Measurements from ENCODE around the gene MAN1A2.

MAN1A2 gene

GRCh38 chr1:117335376-117336086 lies 31.7 kb upstream of the MAN1A2 start:
- Histone ChIP-seq H2BK12ac (ENCODE audit: low read length in 2 of 2) (no peak overlapping the region), H4K8ac (ENCODE audit: low read length) (no peak overlapping the region)
- WGBS: 79% methylated on average over 3 of the region's 4 CpGs

GRCh38 chr1:117336088-117336817 lies 31.0 kb upstream of the MAN1A2 start:
- 46% methylated on average over 2 of the region's 2 CpGs for WGBS
- H2BK120ac ChIP-seq (ENCODE audit: low read depth, low read length): no peak overlapping the region

More at GRCh38 chr1:117335376-117336086, 31.7 kb upstream of the MAN1A2 start:
- Histone ChIP-seq H3K36me3 (ENCODE audit: control insufficient read depth in 1 of 2, insufficient read depth in 2 of 2, low read depth in 1 of 2, low read length in 2 of 2) (no peaks in the 10 kb centered on the region), H2BK15ac (ENCODE audit: low read depth, poor library complexity, severe bottlenecking) (no peak overlapping the region), H3K27ac (ENCODE audit: low read length, poor library complexity, severe bottlenecking) (no peak overlapping the region), H3K79me1 (replicated peaks; ENCODE audit: low read length, poor library complexity, severe bottlenecking) (no peaks in the 10 kb centered on the region), H3K14ac (ENCODE audit: low read length in 2 of 2) (no peak overlapping the region), H3K9me3 (ENCODE audit: control insufficient read depth, low read length) (no peaks in the 10 kb centered on the region), H2BK5ac (ENCODE audit: low read depth, low read length, poor library complexity, severe bottlenecking) (no peak overlapping the region), H2AFZ (ENCODE audit: low read depth, low read length) (no peak overlapping the region), H3K18ac (ENCODE audit: low read depth in 1 of 2, low read length in 2 of 2) (no peak overlapping the region), H4K91ac (ENCODE audit: low read length) (no peak overlapping the region), H2AK5ac (ENCODE audit: low read length, severe bottlenecking) (no peak overlapping the region), H3K9ac (ENCODE audit: low read length) (no peak overlapping the region), H3K4ac (ENCODE audit: low read depth in 1 of 2, low read length in 2 of 2) (no peak overlapping the region), H3K27me3 (ENCODE audit: control insufficient read depth in 1 of 2, insufficient read depth in 1 of 2, low read length in 2 of 2) (no peaks in the 10 kb centered on the region), H3K4me3 (ENCODE audit: insufficient read depth in 1 of 2, low read depth in 1 of 2, low read length in 2 of 2) (no peak overlapping the region), H3K4me2 (ENCODE audit: low read length, poor library complexity, severe bottlenecking) (no peak overlapping the region), H2BK120ac (ENCODE audit: low read depth, low read length) (no peak overlapping the region), H3K23ac (ENCODE audit: low read length in 2 of 2) (no peak overlapping the region), H3K4me1 (ENCODE audit: control insufficient read depth, insufficient read depth, low read depth, low read length) (no peaks in the 10 kb centered on the region)
- DNase-seq: no peak

DNA sequence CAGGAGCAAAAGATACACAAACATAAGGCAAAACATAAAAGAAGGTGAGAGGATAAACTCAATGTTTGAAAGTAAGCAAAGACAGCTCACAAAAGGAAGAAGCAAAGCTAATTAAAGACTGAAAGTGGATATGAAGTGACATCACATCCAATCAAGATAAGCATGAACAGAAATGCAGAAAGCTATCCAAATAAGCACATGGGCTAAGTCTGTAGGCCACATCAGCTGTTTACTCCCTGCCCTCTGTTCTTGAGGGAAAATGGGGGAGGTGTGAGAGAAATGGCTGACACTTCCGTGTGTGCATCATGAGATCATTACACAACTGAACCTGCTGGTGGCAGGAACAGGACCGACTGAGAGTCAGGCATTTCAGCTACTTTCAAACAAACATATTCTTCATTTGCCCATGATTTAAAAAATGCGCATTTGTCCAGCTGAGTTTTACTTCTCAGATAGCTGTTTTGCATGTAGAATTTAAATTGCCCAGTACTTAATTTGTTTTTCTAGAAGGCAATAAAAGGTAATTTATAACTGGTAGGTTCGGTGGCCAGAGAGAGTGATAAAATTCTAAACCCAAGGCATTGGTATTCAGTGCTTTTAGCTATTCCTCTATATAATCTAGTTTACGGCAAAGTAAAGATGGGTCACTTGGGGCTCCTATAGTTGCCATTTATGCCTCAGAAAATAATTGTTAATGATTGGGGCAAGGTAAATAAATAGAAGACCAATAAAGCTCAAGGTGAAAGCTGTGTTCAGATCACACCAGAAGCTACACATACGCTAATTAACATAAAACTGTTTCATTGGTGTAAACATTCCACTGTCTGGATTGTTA lies 27.2 kb upstream of the MAN1A2 start:
- H3K4me1 ChIP-seq (ENCODE audit: control insufficient read depth, insufficient read depth, low read depth, low read length): no peaks in the 10 kb centered on the region
- no peak overlapping the region for H2BK5ac ChIP-seq (ENCODE audit: low read depth, low read length, poor library complexity, severe bottlenecking)
- no peak overlapping the region for H2AK5ac ChIP-seq (ENCODE audit: low read length, severe bottlenecking)
- no peak overlapping the region for H3K23ac ChIP-seq (ENCODE audit: low read length in 2 of 2)
- H3K18ac ChIP-seq (ENCODE audit: low read depth in 1 of 2, low read length in 2 of 2): no peak overlapping the region
- H4K8ac ChIP-seq (ENCODE audit: low read length): no peak overlapping the region
- H3K4me2 ChIP-seq (ENCODE audit: low read length, poor library complexity, severe bottlenecking): no peak overlapping the region
- no peak overlapping the region for H2BK15ac ChIP-seq (ENCODE audit: low read depth, poor library complexity, severe bottlenecking)
- H3K27ac ChIP-seq (ENCODE audit: low read length, poor library complexity, severe bottlenecking): no peak overlapping the region
- H2BK12ac ChIP-seq (ENCODE audit: low read length in 2 of 2): no peak overlapping the region
- no peaks in the 10 kb centered on the region for H3K9me3 ChIP-seq (ENCODE audit: control insufficient read depth, low read length)
- DNase-seq: peak; percentile 85
- H3K79me1 ChIP-seq (replicated peaks; ENCODE audit: low read length, poor library complexity, severe bottlenecking): no peaks in the 10 kb centered on the region
- H2BK120ac ChIP-seq (ENCODE audit: low read depth, low read length): no peak overlapping the region
- no peak overlapping the region for H3K14ac ChIP-seq (ENCODE audit: low read length in 2 of 2)
- peak overlapping the region; percentile 78 for H2AFZ ChIP-seq (ENCODE audit: low read depth, low read length)
- H3K4ac ChIP-seq (ENCODE audit: low read depth in 1 of 2, low read length in 2 of 2): no peak overlapping the region
- no peak overlapping the region for H3K9ac ChIP-seq (ENCODE audit: low read length)
- no peak overlapping the region for H4K91ac ChIP-seq (ENCODE audit: low read length)
- WGBS: 51% methylated on average over 4 of the region's 6 CpGs
- no peaks in the 10 kb centered on the region for H3K36me3 ChIP-seq (ENCODE audit: control insufficient read depth in 1 of 2, insufficient read depth in 2 of 2, low read depth in 1 of 2, low read length in 2 of 2)
- H3K4me3 ChIP-seq (ENCODE audit: insufficient read depth in 1 of 2, low read depth in 1 of 2, low read length in 2 of 2): no peak overlapping the region
- no peaks in the 10 kb centered on the region for H3K27me3 ChIP-seq (ENCODE audit: control insufficient read depth in 1 of 2, insufficient read depth in 1 of 2, low read length in 2 of 2)

More at GRCh38 chr1:117336088-117336817, 31.0 kb upstream of the MAN1A2 start:
- Histone ChIP-seq H2BK12ac (ENCODE audit: low read length in 2 of 2) (no peak overlapping the region), H2BK15ac (ENCODE audit: low read depth, poor library complexity, severe bottlenecking) (no peak overlapping the region), H2AK5ac (ENCODE audit: low read length, severe bottlenecking) (no peak overlapping the region), H3K79me1 (replicated peaks; ENCODE audit: low read length, poor library complexity, severe bottlenecking) (no peaks in the 10 kb centered on the region), H3K36me3 (ENCODE audit: control insufficient read depth in 1 of 2, insufficient read depth in 2 of 2, low read depth in 1 of 2, low read length in 2 of 2) (no peaks in the 10 kb centered on the region), H3K4me1 (ENCODE audit: control insufficient read depth, insufficient read depth, low read depth, low read length) (no peaks in the 10 kb centered on the region), H3K14ac (ENCODE audit: low read length in 2 of 2) (no peak overlapping the region), H3K27ac (ENCODE audit: low read length, poor library complexity, severe bottlenecking) (no peak overlapping the region), H3K9me3 (ENCODE audit: control insufficient read depth, low read length) (no peaks in the 10 kb centered on the region), H4K91ac (ENCODE audit: low read length) (no peak overlapping the region), H3K4ac (ENCODE audit: low read depth in 1 of 2, low read length in 2 of 2) (no peak overlapping the region), H3K9ac (ENCODE audit: low read length) (no peak overlapping the region), H4K8ac (ENCODE audit: low read length) (no peak overlapping the region), H3K4me3 (ENCODE audit: insufficient read depth in 1 of 2, low read depth in 1 of 2, low read length in 2 of 2) (no peak overlapping the region), H3K4me2 (ENCODE audit: low read length, poor library complexity, severe bottlenecking) (no peak overlapping the region), H2AFZ (ENCODE audit: low read depth, low read length) (no peak overlapping the region), H2BK5ac (ENCODE audit: low read depth, low read length, poor library complexity, severe bottlenecking) (no peak overlapping the region), H3K27me3 (ENCODE audit: control insufficient read depth in 1 of 2, insufficient read depth in 1 of 2, low read length in 2 of 2) (no peaks in the 10 kb centered on the region), H3K18ac (ENCODE audit: low read depth in 1 of 2, low read length in 2 of 2) (no peak overlapping the region), H3K23ac (ENCODE audit: low read length in 2 of 2) (no peak overlapping the region)
- no peak for DNase-seq

DNA sequence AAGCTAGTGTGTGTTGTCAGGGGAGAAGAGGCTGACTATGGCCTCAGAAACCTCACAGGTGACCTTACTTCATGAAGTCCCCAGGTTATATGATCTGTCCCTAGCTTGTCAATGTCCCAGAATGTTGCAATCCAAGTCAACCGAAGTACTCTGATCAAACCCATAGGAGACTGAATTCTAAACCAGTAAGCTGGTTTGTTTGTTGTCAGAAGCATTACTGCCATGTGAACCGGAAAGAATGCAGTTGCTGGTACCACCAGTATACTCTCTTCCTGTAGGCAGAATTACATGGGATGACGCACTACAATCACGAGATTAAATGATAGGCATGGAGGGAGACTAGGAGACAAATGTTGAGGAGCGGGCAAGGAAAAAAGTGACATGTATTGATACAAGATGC lies 26.1 kb upstream of the MAN1A2 start:
- Histone ChIP-seq H4K8ac (ENCODE audit: low read length) (no peak overlapping the region), H2BK5ac (ENCODE audit: low read depth, low read length, poor library complexity, severe bottlenecking) (no peak overlapping the region), H3K23ac (ENCODE audit: low read length in 2 of 2) (no peak overlapping the region), H3K18ac (ENCODE audit: low read depth in 1 of 2, low read length in 2 of 2) (no peak overlapping the region), H2AK5ac (ENCODE audit: low read length, severe bottlenecking) (no peak overlapping the region), H3K27ac (ENCODE audit: low read length, poor library complexity, severe bottlenecking) (no peak overlapping the region), H3K4ac (ENCODE audit: low read depth in 1 of 2, low read length in 2 of 2) (no peak overlapping the region), H3K27me3 (ENCODE audit: control insufficient read depth in 1 of 2, insufficient read depth in 1 of 2, low read length in 2 of 2) (no peaks in the 10 kb centered on the region), H3K14ac (ENCODE audit: low read length in 2 of 2) (no peak overlapping the region), H4K91ac (ENCODE audit: low read length) (no peak overlapping the region), H3K79me1 (replicated peaks; ENCODE audit: low read length, poor library complexity, severe bottlenecking) (no peaks in the 10 kb centered on the region), H3K36me3 (ENCODE audit: control insufficient read depth in 1 of 2, insufficient read depth in 2 of 2, low read depth in 1 of 2, low read length in 2 of 2) (no peaks in the 10 kb centered on the region), H3K9me3 (ENCODE audit: control insufficient read depth, low read length) (no peaks in the 10 kb centered on the region), H3K9ac (ENCODE audit: low read length) (no peak overlapping the region), H3K4me2 (ENCODE audit: low read length, poor library complexity, severe bottlenecking) (no peak overlapping the region), H3K4me3 (ENCODE audit: insufficient read depth in 1 of 2, low read depth in 1 of 2, low read length in 2 of 2) (no peak overlapping the region), H2BK120ac (ENCODE audit: low read depth, low read length) (no peak overlapping the region), H2AFZ (ENCODE audit: low read depth, low read length) (no peak overlapping the region), H3K4me1 (ENCODE audit: control insufficient read depth, insufficient read depth, low read depth, low read length) (no peaks in the 10 kb centered on the region), H2BK12ac (ENCODE audit: low read length in 2 of 2) (peak overlapping the region in 1 of 2 experiments; percentile 63), H2BK15ac (ENCODE audit: low read depth, poor library complexity, severe bottlenecking) (no peak overlapping the region)
- DNase-seq: no peak
- WGBS: 88% methylated on average over 4 of the region's 5 CpGs

All from mesenchymal stem cell (in vitro differentiated cells and primary cell).